Coronary artery (tissue), 2 donors: ENCODE results near the gene PRKCZ.

Experiments used
- DNase-seq: peaks from one replicate; pipeline ENCODE4 v3.0.0-alpha.2; 2017; ENCODE audit warnings: low spot score
- H3K27ac ChIP-seq, 2 donors: fragments of 200-600 bp; sonication (generic); one replicate each; pipeline ENCODE4 v1.5.1; 2016 to 2019
- H3K4me3 ChIP-seq: fragments of 200-600 bp; sonication (generic); 2 replicates; pipeline ENCODE4 v1.5.1; 2016; ENCODE audit warnings: mild to moderate bottlenecking, moderate library complexity
- CTCF ChIP-seq: fragments of 200-600 bp; sonication (generic); IDR thresholded peaks from one replicate; pipeline ENCODE4 v1.5.1; 2019; ENCODE audit warnings: antibody characterized with exemption

The PRKCZ gene

GRCh38 chr1:2188336-2188735 is 138.1 kb downstream of the PRKCZ start:
- no peak overlapping the region for H3K4me3 ChIP-seq
- no peak for TF ChIP-seq CTCF
- DNase-seq = no peak
- H3K27ac ChIP-seq = no peak overlapping the region

- DNase-seq = peak; percentile 98
- Histone ChIP-seq H3K27ac (peak overlapping the region; percentile 92 to 97), H3K4me3 (peak overlapping the region; percentile 72)
- TF ChIP-seq CTCF = no peak
These were observed 139.5 kb downstream of the PRKCZ start for GRCh38 chr1:2189459-2190425.

- DNase-seq = no peak
- TF ChIP-seq CTCF = no peak
- H3K4me3 ChIP-seq = peak overlapping the region; percentile 72
- peak overlapping the region; percentile 92 to 97 for H3K27ac ChIP-seq
These were observed 140.3 kb downstream of the PRKCZ start for GRCh38 chr1:2190491-2190976.

GRCh38 chr1:2192031-2192995 is 142.1 kb downstream of the PRKCZ start:
- peak overlapping the region; percentile 48 for H3K4me3 ChIP-seq
- DNase-seq = no peak
- H3K27ac ChIP-seq = peak overlapping the region; percentile 92 to 97
- no peak for TF ChIP-seq CTCF

- TF ChIP-seq CTCF = no peak
- H3K27ac ChIP-seq = peak overlapping the region; percentile 92 to 97
- peak overlapping the region; percentile 88 for H3K4me3 ChIP-seq
- no peak for DNase-seq
These were observed 143.5 kb downstream of the PRKCZ start for GRCh38 chr1:2193514-2194281.

- DNase-seq = no peak
- no peak for TF ChIP-seq CTCF
- H3K4me3 ChIP-seq = peak within 1 kb of the TSS; percentile 88
- peak within 1 kb of the TSS; percentile 88 to 92 for H3K27ac ChIP-seq
These were observed 144.2 kb downstream of the PRKCZ start, which contains the start of gene FAAP20 for GRCh38 chr1:2194319-2194897. TSS of gene FAAP20 (minus strand) at chr1:2194772. CDS start at chr1:2194749, 23 bp downstream.
